Measurements from ENCODE around the gene ADAM15. TPM values are rescaled to one million over a fixed set of nuclear protein-coding genes. Genes with fewer than 3 reads are reported as not detected.

The ADAM15 gene
- total and polyA plus RNA-seq, 2 donors (not counting 1 experiment from before 2014, with no cell fraction given) = 14.6 to 28.4 TPM

DNA sequence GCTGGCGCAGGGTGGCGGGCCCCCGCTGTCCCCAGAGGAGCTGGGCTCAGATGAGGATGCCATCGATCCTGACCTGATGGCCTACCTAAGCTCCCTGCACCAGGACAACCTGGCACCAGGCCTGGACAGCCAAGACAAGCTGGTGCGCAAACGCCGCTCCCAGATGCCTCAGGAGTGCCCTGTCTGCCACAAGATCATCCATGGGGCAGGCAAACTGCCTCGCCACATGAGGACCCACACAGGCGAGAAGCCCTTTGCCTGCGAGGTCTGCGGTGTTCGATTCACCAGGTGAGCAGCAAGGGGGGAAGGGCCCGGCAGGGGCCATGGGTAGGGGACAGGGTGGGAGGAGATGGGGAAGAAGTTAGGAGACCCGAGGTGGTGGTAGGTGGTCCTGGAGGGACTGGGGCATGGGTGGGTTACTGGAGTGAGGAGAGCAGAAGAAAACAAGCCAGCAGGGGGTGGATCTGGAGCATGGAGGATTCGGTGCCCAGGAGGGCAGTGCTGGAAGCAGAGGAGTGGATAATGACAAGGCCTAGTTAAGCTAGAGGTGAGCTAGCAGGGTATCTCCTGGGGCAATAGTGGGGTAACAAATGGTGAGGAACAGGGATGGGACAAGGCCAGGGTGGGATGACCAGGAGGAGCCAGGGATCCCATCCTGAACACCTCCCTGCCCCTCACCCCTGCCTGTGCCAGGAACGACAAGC lies 35.4 kb upstream of the ADAM15 start:
- Histone ChIP-seq H3K27me3 (replicated peaks in 1 of 4; ENCODE audit: control extremely low read depth in 1 of 4, control insufficient read depth in 3 of 4, insufficient read depth in 4 of 4, low read length in 3 of 4) (no peaks in the 10 kb centered on the region), H3K4me2 (replicated peaks; ENCODE audit: low read depth, low read length, poor library complexity, severe bottlenecking) (peak overlapping the region; percentile 92), H3K4me3 (ENCODE audit: control extremely low read depth in 1 of 5, extremely low read depth in 1 of 5, insufficient read depth in 1 of 5, low read depth in 2 of 5, low read length in 4 of 5) (no peak overlapping the region), H3K27ac (ENCODE audit: low read length in 2 of 2) (peak overlapping the region; percentile 88 to 89), H4K20me1 (ENCODE audit: control insufficient read depth, insufficient read depth, low read length, poor library complexity, severe bottlenecking) (peaks cover 12% of the 10 kb centered on the region), H3K36me3 (replicated peaks in 1 of 2; ENCODE audit: control extremely low read depth in 1 of 2, control insufficient read depth in 1 of 2, extremely low read depth in 1 of 2, insufficient read depth in 2 of 2, low read length in 1 of 2) (peaks cover 0 to 24% of the 10 kb centered on the region in 2 experiments), H3K9ac (ENCODE audit: low read length) (no peak overlapping the region), H2AFZ (ENCODE audit: insufficient read depth, low read depth, low read length, poor library complexity, severe bottlenecking) (no peak overlapping the region), H3K4me1 (ENCODE audit: control insufficient read depth in 2 of 2, insufficient read depth in 2 of 2, low read length in 2 of 2) (peaks cover 70 to 84% of the 10 kb centered on the region in 2 donors), H3K79me2 (ENCODE audit: control insufficient read depth, insufficient read depth, low read length) (no peaks in the 10 kb centered on the region), H3K9me3 (ENCODE audit: control extremely low read depth in 1 of 3, control insufficient read depth in 2 of 3, insufficient read depth in 1 of 3, low read length in 2 of 3) (peaks cover 0 to 2% (median 0%) of the 10 kb centered on the region in 3 donors)
- Mint-ChIP-seq H3K4me3 (peak overlapping the region; percentile 84), H3K9me3 (ENCODE audit: insufficient read depth) (no peaks in the 10 kb centered on the region), H3K27me3 (no peaks in the 10 kb centered on the region), H3K27ac (peak overlapping the region; percentile 93), H3K4me1 (peaks cover 79% of the 10 kb centered on the region)
- intact Hi-C loops (cut with micrococcal nuclease) = loop anchor here (2.0 kb wide), 1 partner anchor 33 kb away; the partner anchor contains the start of gene FLAD1
- WGBS (ENCODE audit: insufficient coverage) = 82% methylated on average over 13 of the region's 16 CpGs
- TF ChIP-seq EZH2 (IDR thresholded peaks at IDR 0.05; ENCODE audit: borderline replicate concordance, insufficient read depth, low read depth, low read length, poor library complexity, severe bottlenecking) (no peak), CTCF (IDR thresholded peaks at IDR 0.05) (no peak)
- ATAC-seq (ENCODE audit: low read depth) (no peak), DNase-seq (no peak)
- ChIA-PET CTCF (interaction anchor here (0.7 to 17.4 kb wide), 16 partner anchors 16 to 456 kb away, joined by 3 to 295 read pairs (median 22); partner anchors contain the start of genes ADAM15, CKS1B, FLAD1 and LENEP), POLR2A (interaction anchor here (0.6 to 6.0 kb wide), 5 partner anchors 8 to 60 kb away, joined by 3 to 74 read pairs (median 17); partner anchors contain the start of genes CKS1B, PBXIP1 and ZBTB7B)
